ENCODE results near the gene ABCD4. TPM values are rescaled to one million over a fixed set of nuclear protein-coding genes. Genes with fewer than 3 reads are reported as not detected.

The ABCD4 gene
- polyA plus RNA-seq, 1 donor from 2014 or later, result 23.3 TPM

DNA sequence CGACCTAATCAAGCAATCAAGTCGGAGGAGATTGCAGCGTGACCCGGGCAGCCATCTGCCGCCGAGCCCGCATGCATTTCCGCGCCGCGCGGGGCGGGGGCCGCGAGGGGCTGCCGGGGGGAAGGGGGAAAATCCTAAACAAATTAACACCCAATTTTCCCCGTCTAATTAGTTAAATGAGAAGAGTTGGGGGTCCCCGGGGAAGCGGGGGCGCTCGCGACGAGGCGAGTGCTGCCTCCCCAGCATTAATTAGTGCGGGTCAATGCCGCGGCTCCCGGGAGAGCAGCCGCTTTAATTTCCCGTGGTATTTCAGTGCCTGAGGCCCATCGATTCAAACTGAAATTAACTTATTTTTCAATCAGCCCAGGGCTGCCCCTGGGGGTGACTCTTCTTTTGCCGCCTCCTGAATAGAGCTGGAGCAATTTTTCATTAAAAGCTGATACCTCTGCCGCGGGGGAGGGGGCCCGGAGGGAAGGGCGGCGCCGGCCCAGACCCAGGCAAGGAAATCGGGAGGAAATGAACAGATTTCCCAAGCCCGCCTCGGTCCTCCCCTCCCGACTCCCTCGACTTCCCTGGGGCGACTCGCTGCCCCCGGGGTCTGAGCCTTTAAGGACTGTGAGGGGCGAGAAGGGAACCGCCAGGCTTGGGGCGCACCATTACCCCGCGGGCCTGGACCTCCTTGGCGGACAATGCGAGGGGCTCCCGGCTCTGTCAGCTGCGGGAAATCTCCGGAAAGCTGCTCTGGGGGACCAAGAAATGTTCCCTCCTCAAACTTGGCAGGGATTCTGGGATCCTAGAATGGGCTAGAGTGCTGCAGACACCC is 44.6 kb downstream of the ABCD4 start:
- Mint-ChIP-seq H3K27ac (no peak overlapping the region), H3K9me3 (no peaks in the 10 kb centered on the region), H3K4me1 (peaks cover 0 to 3% (median 3%) of the 10 kb centered on the region in 3 donors), H3K36me3 (no peaks in the 10 kb centered on the region), H3K27me3 (peaks cover 9% of the 10 kb centered on the region), H3K4me3 (peak overlapping the region; percentile 67 to 93 (median 77))

DNA sequence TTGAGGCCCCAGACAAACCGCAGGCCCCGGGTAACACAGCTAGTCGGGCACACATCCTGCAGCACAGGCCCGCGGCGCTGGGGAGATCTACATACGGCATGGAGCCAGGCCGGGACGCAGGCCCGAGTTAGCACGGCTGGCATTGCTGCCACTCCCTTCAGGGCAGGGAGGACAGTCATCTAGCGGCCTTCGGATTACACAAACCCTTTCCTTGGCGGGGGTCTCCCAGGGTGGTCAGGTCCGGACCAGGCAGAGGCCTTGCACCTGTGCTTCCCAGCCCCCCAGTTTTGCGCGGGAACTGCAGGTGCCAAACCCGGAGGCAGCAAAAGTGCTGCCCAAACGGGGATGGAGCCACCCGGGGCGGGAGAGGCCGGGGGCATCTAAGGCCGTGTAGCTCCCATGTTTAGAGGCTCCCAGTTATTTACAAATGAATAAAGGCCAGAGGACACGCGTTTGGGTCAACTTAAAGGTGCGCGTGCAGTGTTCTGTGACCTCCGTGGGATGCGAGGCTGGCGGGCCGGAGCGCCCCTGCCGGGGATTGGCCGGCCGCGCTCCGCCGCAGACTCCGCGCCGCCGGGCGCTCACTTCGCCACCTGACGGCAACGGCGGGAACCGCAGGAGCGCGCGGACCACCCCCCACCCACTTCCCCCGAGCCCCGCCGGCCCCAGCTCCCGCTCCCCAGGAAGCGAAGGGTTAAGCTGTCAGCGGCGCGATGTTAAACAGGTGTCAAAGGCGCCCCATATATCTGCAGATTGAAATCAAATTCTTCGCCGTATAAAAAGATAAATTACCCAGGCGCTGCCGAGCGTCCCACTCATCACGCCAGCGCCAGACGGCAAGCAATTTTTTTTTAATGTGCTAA is 45.4 kb downstream of the ABCD4 start:
- Mint-ChIP-seq H3K27me3 (peaks cover 9% of the 10 kb centered on the region), H3K4me3 (peak overlapping the region; percentile 74 to 93 (median 79)), H3K9me3 (no peaks in the 10 kb centered on the region), H3K4me1 (peaks cover 0 to 3% (median 3%) of the 10 kb centered on the region in 3 donors), H3K36me3 (peaks cover 1% of the 10 kb centered on the region), H3K27ac (peak overlapping the region in 1 of 3 donors; percentile 76)

GRCh38 chr14:74255281-74255680 is 47.5 kb downstream of the ABCD4 start:
- Mint-ChIP-seq H3K4me1 (peaks cover 5 to 9% (median 8%) of the 10 kb centered on the region in 3 donors), H3K36me3 (peaks cover 1% of the 10 kb centered on the region), H3K4me3 (peak overlapping the region in 1 of 4 donors; percentile 75), H3K9me3 (no peaks in the 10 kb centered on the region), H3K27ac (no peak overlapping the region), H3K27me3 (peaks cover 15% of the 10 kb centered on the region)

DNA sequence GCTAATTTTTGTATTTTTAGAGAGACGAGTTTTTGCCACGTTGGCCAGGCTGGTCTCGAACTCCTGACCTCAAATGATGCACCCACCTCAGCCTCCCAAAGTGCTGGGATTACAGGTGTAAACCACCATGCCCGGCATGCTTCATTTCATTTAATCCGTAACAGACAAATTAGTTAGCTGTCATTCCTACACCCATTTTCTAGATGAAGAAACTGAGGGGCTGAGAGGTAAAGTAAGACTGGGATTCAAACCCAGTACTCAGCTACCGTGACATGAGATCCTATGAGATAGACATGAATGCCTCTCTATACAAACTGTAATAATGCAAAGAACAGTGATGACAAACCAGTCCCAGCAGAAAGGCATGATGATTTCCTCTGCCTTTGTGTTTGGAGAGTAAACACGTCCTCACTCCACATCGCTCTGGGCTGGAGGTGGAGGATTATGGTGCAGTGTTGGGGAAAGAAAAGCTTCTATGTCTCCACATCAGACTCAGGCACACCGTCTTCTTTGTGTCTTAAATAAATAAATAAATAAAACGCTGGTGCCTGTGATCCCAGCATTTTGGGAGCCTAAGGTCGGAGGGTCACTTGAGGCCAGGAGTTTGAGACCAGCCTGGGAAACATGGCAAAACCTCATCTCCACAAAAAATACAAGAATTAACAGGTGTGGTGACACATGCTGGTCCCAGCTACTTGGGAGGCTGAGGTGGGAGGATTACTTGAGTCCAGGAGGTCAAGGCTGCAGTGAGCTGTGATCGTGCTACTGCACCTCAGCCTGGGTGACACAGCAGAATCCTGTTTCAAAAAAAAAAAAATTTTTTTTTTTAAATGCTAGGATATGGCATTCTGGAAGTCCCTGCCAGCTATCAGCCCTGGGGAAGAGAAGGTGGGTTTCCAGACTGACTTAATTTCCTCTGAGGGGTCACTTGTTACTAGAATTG is 53.0 kb downstream of the ABCD4 start:
- peaks cover 35% of the 10 kb centered on the region for H3K27me3 Mint-ChIP-seq
- peaks cover 5 to 6% (median 5%) of the 10 kb centered on the region in 3 donors for H3K4me1 Mint-ChIP-seq
- H3K9me3 Mint-ChIP-seq, result no peaks in the 10 kb centered on the region
- H3K4me3 Mint-ChIP-seq, result no peak overlapping the region
- H3K36me3 Mint-ChIP-seq, result peaks cover 1% of the 10 kb centered on the region
- H3K27ac Mint-ChIP-seq, result no peak overlapping the region

DNA sequence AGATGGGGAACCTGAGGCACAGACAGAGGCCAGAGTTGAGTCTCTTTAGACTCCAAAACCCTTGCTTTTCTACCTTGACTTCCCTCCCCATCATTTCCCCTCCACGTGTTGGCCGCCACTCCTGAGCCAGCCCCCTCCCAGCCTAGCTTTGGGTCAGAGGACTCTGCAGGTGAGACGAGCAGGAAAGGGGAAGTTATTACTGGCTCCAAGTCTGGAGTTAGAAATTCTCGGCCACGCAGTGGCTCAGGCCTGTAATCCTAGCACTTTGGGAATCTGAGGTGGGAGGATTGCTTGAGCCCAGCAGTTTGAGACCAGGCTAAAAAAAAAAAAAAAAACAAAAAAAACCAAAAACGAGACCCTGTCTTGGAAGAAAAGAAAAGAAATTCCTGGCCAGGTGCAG is 54.7 kb downstream of the ABCD4 start:
- H3K27ac Mint-ChIP-seq, result no peak overlapping the region
- H3K9me3 Mint-ChIP-seq, result peaks cover 0 to 4% (median 0%) of the 10 kb centered on the region in 3 donors
- H3K4me1 Mint-ChIP-seq, result peaks cover 5 to 15% (median 6%) of the 10 kb centered on the region in 3 donors
- H3K27me3 Mint-ChIP-seq, result peaks cover 49% of the 10 kb centered on the region
- peaks cover 1% of the 10 kb centered on the region for H3K36me3 Mint-ChIP-seq
- H3K4me3 Mint-ChIP-seq, result no peak overlapping the region

- Mint-ChIP-seq H3K36me3 (no peaks in the 10 kb centered on the region), H3K27ac (no peak overlapping the region), H3K4me1 (peaks cover 10 to 26% (median 10%) of the 10 kb centered on the region in 3 donors), H3K27me3 (peaks cover 60% of the 10 kb centered on the region), H3K4me3 (no peak overlapping the region), H3K9me3 (peaks cover 0 to 4% (median 0%) of the 10 kb centered on the region in 3 donors)
These were observed 56.2 kb downstream of the ABCD4 start for GRCh38 chr14:74246542-74246941.

DNA sequence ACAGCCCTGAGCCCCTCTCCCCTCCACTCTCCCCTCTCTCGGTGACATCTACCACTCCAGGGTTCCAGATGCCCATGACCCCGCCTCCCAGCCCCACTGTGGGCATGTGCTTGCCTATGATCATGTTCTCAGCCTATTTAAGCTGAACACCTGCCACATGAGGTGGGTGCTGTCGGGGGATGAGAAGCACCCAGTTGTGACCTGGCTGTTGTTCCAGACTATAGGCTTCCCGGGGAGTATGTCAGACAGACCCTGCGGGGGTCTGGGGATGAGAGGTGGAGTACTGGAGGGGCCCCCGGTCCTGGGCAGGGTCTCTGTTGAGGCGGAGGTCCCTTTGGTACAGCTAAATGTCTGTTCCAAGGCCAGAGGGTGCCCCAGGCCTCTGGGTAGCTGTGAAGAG is 57.4 kb downstream of the ABCD4 start:
- Mint-ChIP-seq H3K27ac (no peak overlapping the region), H3K9me3 (peaks cover 0 to 4% (median 0%) of the 10 kb centered on the region in 3 donors)

GRCh38 chr14:74244115-74244514 is 58.6 kb downstream of the ABCD4 start:
- H3K27ac Mint-ChIP-seq, result peak overlapping the region in 1 of 3 donors; percentile 9
- no peaks in the 10 kb centered on the region for H3K36me3 Mint-ChIP-seq
- H3K4me3 Mint-ChIP-seq, result no peak overlapping the region
- peaks cover 0 to 4% (median 0%) of the 10 kb centered on the region in 3 donors for H3K9me3 Mint-ChIP-seq
- H3K27me3 Mint-ChIP-seq, result peaks cover 62% of the 10 kb centered on the region
- peaks cover 13 to 26% (median 16%) of the 10 kb centered on the region in 3 donors for H3K4me1 Mint-ChIP-seq

More for the DNA sequence above, 57.4 kb downstream of the ABCD4 start:
- Mint-ChIP-seq H3K36me3 (no peaks in the 10 kb centered on the region), H3K4me1 (peaks cover 13 to 26% (median 15%) of the 10 kb centered on the region in 3 donors), H3K4me3 (no peak overlapping the region), H3K27me3 (peaks cover 65% of the 10 kb centered on the region)

DNA sequence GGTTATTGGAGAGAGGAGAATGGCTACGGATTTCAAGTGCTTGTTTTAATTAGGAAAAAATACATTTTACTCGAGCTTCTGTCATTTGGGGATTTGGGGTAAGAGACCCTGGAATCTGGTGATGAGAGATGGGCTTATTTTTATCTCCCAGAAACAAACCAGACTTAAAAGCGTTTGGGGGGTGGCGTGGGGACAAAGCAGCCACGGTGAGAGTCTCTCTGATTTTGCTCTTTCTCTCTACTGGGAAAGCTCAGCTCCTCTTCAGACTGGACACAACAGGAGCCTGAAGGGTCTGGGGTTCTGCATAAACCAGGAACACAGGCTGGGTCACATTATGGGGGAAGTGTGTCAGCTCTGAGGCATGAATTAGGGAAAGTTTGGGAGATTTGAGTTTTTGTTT is 59.7 kb downstream of the ABCD4 start:
- H3K4me1 Mint-ChIP-seq, result peaks cover 13 to 26% (median 16%) of the 10 kb centered on the region in 3 donors
- peak overlapping the region in 1 of 4 donors; percentile 7 for H3K4me3 Mint-ChIP-seq
- H3K9me3 Mint-ChIP-seq, result peaks cover 0 to 5% (median 0%) of the 10 kb centered on the region in 3 donors
- peaks cover 72% of the 10 kb centered on the region for H3K27me3 Mint-ChIP-seq
- peak overlapping the region in 1 of 3 donors; percentile 26 for H3K27ac Mint-ChIP-seq
- no peaks in the 10 kb centered on the region for H3K36me3 Mint-ChIP-seq

DNA sequence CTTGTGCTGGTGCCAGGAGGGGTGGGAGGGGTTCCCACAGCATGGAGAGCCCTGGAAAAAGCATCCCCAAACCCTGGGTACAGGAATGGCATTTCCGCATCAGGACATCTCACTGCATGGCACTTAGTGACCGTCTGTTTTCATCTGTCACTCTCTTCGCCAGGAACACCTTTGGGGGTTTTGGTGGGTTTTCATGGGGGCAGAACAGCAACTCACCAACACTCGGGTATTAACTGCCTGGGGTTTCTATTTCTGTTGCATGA is 60.0 kb downstream of the ABCD4 start:
- H3K4me3 Mint-ChIP-seq, result peak overlapping the region in 1 of 4 donors; percentile 51

DNA sequence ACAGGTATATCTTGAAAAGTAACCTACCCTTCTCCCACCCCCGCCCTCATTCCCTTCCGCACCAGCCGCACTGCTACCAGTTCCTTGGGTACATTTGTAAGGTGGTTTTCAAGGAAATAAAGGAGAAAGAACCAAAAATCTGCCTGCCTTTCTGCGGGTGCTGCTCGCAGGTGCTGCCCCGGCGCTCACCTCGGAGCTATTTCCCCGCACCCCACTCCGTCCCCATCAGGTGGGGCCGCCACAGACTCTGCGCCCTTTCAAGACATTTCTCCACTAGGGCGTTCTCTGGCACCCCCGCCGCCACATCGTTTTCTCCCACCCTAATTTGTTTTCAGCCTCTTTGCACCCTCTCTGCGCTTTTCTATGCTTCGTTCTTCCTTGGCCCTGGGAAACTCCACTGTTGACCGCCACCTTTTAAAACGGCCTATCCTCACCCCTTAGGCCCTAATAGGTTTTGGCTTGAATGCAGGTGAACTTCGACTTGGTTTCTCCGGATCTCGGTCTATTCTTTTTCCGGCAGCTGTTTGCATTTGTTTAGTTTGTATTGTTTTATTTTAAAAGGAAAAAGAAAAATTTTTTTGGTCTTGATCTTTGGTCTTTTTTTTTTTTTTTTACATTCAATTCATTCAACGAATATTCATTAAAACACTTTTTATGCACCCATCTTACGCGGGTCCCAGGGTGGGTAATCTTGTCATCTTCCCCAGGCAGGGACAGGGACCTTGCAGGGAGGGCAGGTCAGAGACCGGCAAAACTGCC is 60.5 kb downstream of the ABCD4 start:
- peaks cover 13 to 26% (median 16%) of the 10 kb centered on the region in 3 donors for H3K4me1 Mint-ChIP-seq
- peak overlapping the region in 3 of 4 donors; percentile 51 to 88 (median 56) for H3K4me3 Mint-ChIP-seq
- peak overlapping the region in 1 of 3 donors; percentile 26 for H3K27ac Mint-ChIP-seq
- H3K36me3 Mint-ChIP-seq, result no peaks in the 10 kb centered on the region
- H3K27me3 Mint-ChIP-seq, result peaks cover 72% of the 10 kb centered on the region
- H3K9me3 Mint-ChIP-seq, result peaks cover 0 to 5% (median 0%) of the 10 kb centered on the region in 3 donors

More for the DNA sequence above, 60.0 kb downstream of the ABCD4 start:
- peak overlapping the region in 1 of 3 donors; percentile 26 for H3K27ac Mint-ChIP-seq
- H3K36me3 Mint-ChIP-seq, result no peaks in the 10 kb centered on the region
- peaks cover 72% of the 10 kb centered on the region for H3K27me3 Mint-ChIP-seq
- H3K9me3 Mint-ChIP-seq, result peaks cover 0 to 5% (median 0%) of the 10 kb centered on the region in 3 donors
- H3K4me1 Mint-ChIP-seq, result peaks cover 13 to 26% (median 16%) of the 10 kb centered on the region in 3 donors

GRCh38 chr14:74241652-74242017 is 61.1 kb downstream of the ABCD4 start:
- Mint-ChIP-seq H3K27me3 (peaks cover 68% of the 10 kb centered on the region), H3K4me1 (peaks cover 13 to 26% (median 16%) of the 10 kb centered on the region in 3 donors), H3K27ac (peak overlapping the region in 1 of 3 donors; percentile 26), H3K9me3 (peaks cover 0 to 5% (median 0%) of the 10 kb centered on the region in 3 donors), H3K36me3 (no peaks in the 10 kb centered on the region), H3K4me3 (peak overlapping the region; percentile 51 to 94 (median 81))

GRCh38 chr14:74240794-74241651 is 61.7 kb downstream of the ABCD4 start:
- H3K9me3 Mint-ChIP-seq, result peaks cover 0 to 5% (median 0%) of the 10 kb centered on the region in 3 donors

More at GRCh38 chr14:74240794-74241651, 61.7 kb downstream of the ABCD4 start:
- Mint-ChIP-seq H3K36me3 (no peaks in the 10 kb centered on the region), H3K4me3 (peak overlapping the region; percentile 51 to 94 (median 81)), H3K27me3 (peaks cover 65% of the 10 kb centered on the region), H3K27ac (no peak overlapping the region), H3K4me1 (peaks cover 13 to 26% (median 16%) of the 10 kb centered on the region in 3 donors)

Measured in IgD-negative memory B cell (primary cell).